Measurements from ENCODE around the gene IL3RA. TPM values are rescaled to one million over a fixed set of nuclear protein-coding genes. Genes with fewer than 3 reads are reported as not detected.

Gene IL3RA
- total RNA-seq, 6 experiments from 2014 or later: 0.42 to 1.7 (median 0.69) TPM

DNA sequence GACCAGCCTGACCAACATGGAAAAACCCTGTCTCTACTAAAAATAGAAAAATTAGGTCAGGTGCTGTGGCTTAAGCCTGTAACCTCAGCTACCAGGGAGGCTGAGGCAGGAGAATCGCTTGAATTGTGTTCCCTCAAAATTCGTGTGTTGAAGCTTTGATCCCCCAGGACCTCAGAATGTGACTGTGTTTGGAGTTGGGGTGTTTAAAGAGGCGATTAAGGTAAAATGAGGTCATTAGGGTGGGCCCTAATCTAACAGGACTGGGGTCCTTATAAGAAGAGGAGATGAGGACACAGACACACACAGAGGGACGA lies 31.8 kb downstream of the IL3RA start:
- H3K4me3 ChIP-seq: no peak overlapping the region
- DNase-seq (no peak), ATAC-seq (no peak)
- 79% methylated on average over 4 of the region's 4 CpGs for WGBS (ENCODE audit: insufficient coverage, low coverage, low lambda C conversion rate, missing lambda C conversion rate)
- no peaks in the 10 kb centered on the region for H3K4me1 ChIP-seq
- TF ChIP-seq, protein P1, sequence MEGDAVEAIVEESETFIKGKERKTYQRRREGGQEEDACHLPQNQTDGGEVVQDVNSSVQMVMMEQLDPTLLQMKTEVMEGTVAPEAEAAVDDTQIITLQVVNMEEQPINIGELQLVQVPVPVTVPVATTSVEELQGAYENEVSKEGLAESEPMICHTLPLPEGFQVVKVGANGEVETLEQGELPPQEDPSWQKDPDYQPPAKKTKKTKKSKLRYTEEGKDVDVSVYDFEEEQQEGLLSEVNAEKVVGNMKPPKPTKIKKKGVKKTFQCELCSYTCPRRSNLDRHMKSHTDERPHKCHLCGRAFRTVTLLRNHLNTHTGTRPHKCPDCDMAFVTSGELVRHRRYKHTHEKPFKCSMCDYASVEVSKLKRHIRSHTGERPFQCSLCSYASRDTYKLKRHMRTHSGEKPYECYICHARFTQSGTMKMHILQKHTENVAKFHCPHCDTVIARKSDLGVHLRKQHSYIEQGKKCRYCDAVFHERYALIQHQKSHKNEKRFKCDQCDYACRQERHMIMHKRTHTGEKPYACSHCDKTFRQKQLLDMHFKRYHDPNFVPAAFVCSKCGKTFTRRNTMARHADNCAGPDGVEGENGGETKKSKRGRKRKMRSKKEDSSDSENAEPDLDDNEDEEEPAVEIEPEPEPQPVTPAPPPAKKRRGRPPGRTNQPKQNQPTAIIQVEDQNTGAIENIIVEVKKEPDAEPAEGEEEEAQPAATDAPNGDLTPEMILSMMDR (IDR thresholded peaks at IDR 0.05): no peak
- no peak for TF ChIP-seq POLR2A (IDR thresholded peaks at IDR 0.05)
- H3K36me3 ChIP-seq: no peaks in the 10 kb centered on the region
- no peak overlapping the region for H3K27ac ChIP-seq
- intact Hi-C loops (cut with DNase I): no loop called here
- H3K27me3 ChIP-seq: no peaks in the 10 kb centered on the region
- H3K9me3 ChIP-seq: no peaks in the 10 kb centered on the region

DNA sequence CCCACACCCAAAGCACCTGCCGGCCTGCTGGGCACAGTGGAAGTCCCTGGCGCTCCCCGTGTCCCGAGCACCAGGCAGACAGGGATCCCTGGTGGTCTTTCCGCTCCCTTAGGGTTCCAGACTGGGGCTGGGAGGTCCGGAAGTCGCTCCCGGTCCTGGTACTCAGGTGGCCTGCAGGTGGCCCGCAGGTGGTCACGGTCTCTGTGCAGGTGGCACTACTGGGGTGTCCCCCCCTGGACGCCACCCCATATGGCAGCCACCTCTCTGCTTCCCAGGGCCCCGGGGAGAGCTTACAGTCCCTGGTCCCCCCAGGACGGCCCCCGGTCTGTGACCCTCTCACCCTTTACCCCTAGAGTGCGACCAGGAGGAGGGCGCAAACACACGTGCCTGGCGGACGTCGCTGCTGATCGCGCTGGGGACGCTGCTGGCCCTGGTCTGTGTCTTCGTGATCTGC lies 41.7 kb downstream of the IL3RA start:
- DNase-seq (peak in 1 of 3 donors; percentile 52), ATAC-seq (peak in 1 of 4 donors; percentile 41)
- 64% methylated on average over 2 of the region's 24 CpGs for WGBS (ENCODE audit: insufficient coverage, low coverage, low lambda C conversion rate, missing lambda C conversion rate)
- H3K27me3 ChIP-seq: no peaks in the 10 kb centered on the region
- H3K9me3 ChIP-seq: no peaks in the 10 kb centered on the region
- no peak for TF ChIP-seq POLR2A (IDR thresholded peaks at IDR 0.05)
- TF ChIP-seq, protein P1 (IDR thresholded peaks at IDR 0.05): no peak
- no peak overlapping the region for H3K4me3 ChIP-seq
- intact Hi-C loops (cut with DNase I): no loop called here
- H3K27ac ChIP-seq: no peak overlapping the region
- H3K36me3 ChIP-seq: no peaks in the 10 kb centered on the region
- H3K4me1 ChIP-seq: peaks cover 0 to 6% (median 0%) of the 10 kb centered on the region in 4 donors

DNA sequence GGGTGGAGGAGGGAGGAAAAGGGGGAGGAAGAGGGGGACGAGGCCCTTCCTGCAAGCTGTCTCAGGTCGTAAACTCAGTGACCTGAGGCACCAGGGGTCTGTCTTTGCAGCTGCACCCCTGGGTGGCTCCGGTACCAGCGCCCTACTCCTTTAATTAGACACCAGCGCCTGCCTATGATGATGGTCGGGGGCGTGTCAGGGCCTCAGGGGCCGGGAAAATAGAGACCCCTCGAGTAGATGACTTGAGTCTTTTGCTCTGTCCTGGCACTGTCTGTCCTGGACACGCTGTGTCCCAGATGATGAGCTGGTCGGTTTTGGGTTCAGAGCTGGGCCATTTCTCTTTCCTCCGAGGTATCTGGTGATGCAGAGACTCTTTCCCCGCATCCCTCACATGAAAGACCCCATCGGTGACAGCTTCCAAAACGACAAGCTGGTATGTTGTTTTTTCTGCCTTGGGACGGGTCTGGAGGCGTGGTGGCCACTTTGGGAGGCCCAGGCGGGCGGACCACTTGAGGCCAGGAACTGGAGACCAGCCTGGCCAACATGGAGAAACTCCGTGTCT lies 44.2 kb downstream of the IL3RA start:
- H3K4me3 ChIP-seq: no peak overlapping the region
- no peak overlapping the region for H3K27ac ChIP-seq
- intact Hi-C loops (cut with DNase I): no loop called here
- H3K36me3 ChIP-seq: peaks cover 1 to 12% (median 6%) of the 10 kb centered on the region in 4 donors
- H3K4me1 ChIP-seq: peaks cover 0 to 6% (median 0%) of the 10 kb centered on the region in 4 donors
- DNase-seq (peak in 1 of 3 donors; percentile 27), ATAC-seq (peak in 1 of 4 donors; percentile 8)
- TF ChIP-seq POLR2A (IDR thresholded peaks at IDR 0.05): no peak
- TF ChIP-seq, protein P1 (IDR thresholded peaks at IDR 0.05): no peak
- H3K9me3 ChIP-seq: no peaks in the 10 kb centered on the region
- 63% methylated on average over 7 of the region's 20 CpGs for WGBS (ENCODE audit: insufficient coverage, low coverage, low lambda C conversion rate, missing lambda C conversion rate)
- H3K27me3 ChIP-seq: no peaks in the 10 kb centered on the region

DNA sequence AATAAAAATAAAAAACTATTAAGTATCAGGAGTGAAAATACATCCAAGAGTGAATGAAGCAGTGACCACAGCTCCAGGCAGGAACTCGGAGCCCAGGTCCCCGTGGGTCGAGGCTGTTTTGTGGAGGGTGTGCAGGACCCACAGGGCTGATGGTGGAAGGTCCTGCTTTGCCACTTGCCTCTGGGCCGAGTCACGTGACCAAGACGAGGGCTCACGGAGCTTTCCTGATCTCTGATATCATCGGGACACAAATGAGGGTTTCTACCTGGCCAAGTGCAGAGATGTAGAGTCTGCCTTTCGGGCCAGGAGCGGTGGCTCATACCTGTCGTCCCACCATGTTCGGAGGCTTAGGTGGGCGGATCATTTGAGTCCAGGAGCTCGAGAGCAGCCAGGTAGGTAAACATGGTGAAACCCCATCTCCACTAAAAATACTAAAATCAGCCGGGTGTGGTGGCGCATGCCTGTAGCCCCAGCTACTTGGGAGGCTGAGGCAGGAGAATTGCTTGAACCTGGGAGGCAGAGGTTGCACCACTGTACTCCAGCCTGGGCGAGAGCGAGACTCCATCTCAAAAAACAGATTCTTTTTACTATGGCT lies 48.2 kb downstream of the IL3RA start:
- DNase-seq: peak in 2 of 3 donors; percentile 23 to 45
- Histone ChIP-seq H3K27ac (no peak overlapping the region), H3K9me3 (no peaks in the 10 kb centered on the region), H3K4me3 (no peak overlapping the region), H3K4me1 (peaks cover 0 to 8% (median 0%) of the 10 kb centered on the region in 4 donors), H3K36me3 (peaks cover 16 to 52% (median 38%) of the 10 kb centered on the region in 4 donors), H3K27me3 (no peaks in the 10 kb centered on the region)
- TF ChIP-seq, protein P1 (IDR thresholded peaks at IDR 0.05): no peak
- TF ChIP-seq POLR2A (IDR thresholded peaks at IDR 0.05): no peak
- ATAC-seq: peak in 1 of 4 donors; percentile 3
- intact Hi-C loops (cut with DNase I): no loop called here
- WGBS (ENCODE audit: insufficient coverage, low coverage, low lambda C conversion rate, missing lambda C conversion rate): 96% methylated on average over 9 of the region's 18 CpGs
